ENCODE measurements around the gene DLL4. TPM values are rescaled to one million over a fixed set of nuclear protein-coding genes. Genes with fewer than 3 reads are reported as not detected.
A peak's percentile ranks its signal among the peaks of the same experiment; 100 is the strongest.

Gene DLL4
- total and polyA plus RNA-seq, 2 donors = 5.2 to 5.9 TPM

- H3K36me3 ChIP-seq (ENCODE audit: control insufficient read depth in 2 of 2, insufficient read depth in 2 of 2, low read length in 1 of 2) = no peaks in the 10 kb centered on the region
- H3K27me3 ChIP-seq (ENCODE audit: control insufficient read depth in 2 of 2, insufficient read depth in 1 of 2, low read length in 1 of 2) = peaks cover 55 to 66% of the 10 kb centered on the region in 2 donors
- DNase-seq (ENCODE audit: low read depth in 6 of 9, low spot score in 9 of 9) = peak in 2 of 9 donors; percentile 63 to 64
- no peak overlapping the region for H3K27ac ChIP-seq (ENCODE audit: low read depth in 1 of 2, low read length in 1 of 2)
- H3K4me3 ChIP-seq (ENCODE audit: low read length in 2 of 2) = peak overlapping the region; percentile 11 to 27
- H3K4me1 ChIP-seq (ENCODE audit: control insufficient read depth in 2 of 2, insufficient read depth in 2 of 2, low read length in 2 of 2) = peaks cover 51 to 81% of the 10 kb centered on the region in 2 donors
- WGBS = 3% methylated on average over 46 of the region's 46 CpGs
- peaks cover 0 to 14% of the 10 kb centered on the region in 2 donors for H3K9me3 ChIP-seq (ENCODE audit: control insufficient read depth in 2 of 2, insufficient read depth in 1 of 2, low read length in 1 of 2)
Observed at GRCh38 chr15:40930430-40931299, 1.5 kb downstream of the DLL4 start.

- peaks cover 0 to 13% of the 10 kb centered on the region in 2 donors for H3K9me3 ChIP-seq (ENCODE audit: control insufficient read depth in 2 of 2, insufficient read depth in 1 of 2, low read length in 1 of 2)
- no peak overlapping the region for H3K27ac ChIP-seq (ENCODE audit: low read depth in 1 of 2, low read length in 1 of 2)
- 95% methylated on average over 16 of the region's 16 CpGs for WGBS
- peaks cover 47 to 57% of the 10 kb centered on the region in 2 donors for H3K27me3 ChIP-seq (ENCODE audit: control insufficient read depth in 2 of 2, insufficient read depth in 1 of 2, low read length in 1 of 2)
- peak overlapping the region in 1 of 2 donors; percentile 11 for H3K4me3 ChIP-seq (ENCODE audit: low read length in 2 of 2)
- H3K4me1 ChIP-seq (ENCODE audit: control insufficient read depth in 2 of 2, insufficient read depth in 2 of 2, low read length in 2 of 2) = peaks cover 47 to 73% of the 10 kb centered on the region in 2 donors
- H3K36me3 ChIP-seq (ENCODE audit: control insufficient read depth in 2 of 2, insufficient read depth in 2 of 2, low read length in 1 of 2) = no peaks in the 10 kb centered on the region
- DNase-seq (ENCODE audit: low read depth in 6 of 9, low spot score in 9 of 9) = no peak
Observed at GRCh38 chr15:40931300-40932142, 2.4 kb downstream of the DLL4 start.

GRCh38 chr15:40932156-40932555 is 3.0 kb downstream of the DLL4 start:
- H3K27ac ChIP-seq (ENCODE audit: low read depth in 1 of 2, low read length in 1 of 2) = no peak overlapping the region
- H3K9me3 ChIP-seq (ENCODE audit: control insufficient read depth in 2 of 2, insufficient read depth in 1 of 2, low read length in 1 of 2) = peaks cover 0 to 9% of the 10 kb centered on the region in 2 donors
- H3K27me3 ChIP-seq (ENCODE audit: control insufficient read depth in 2 of 2, insufficient read depth in 1 of 2, low read length in 1 of 2) = peaks cover 42 to 51% of the 10 kb centered on the region in 2 donors
- H3K4me3 ChIP-seq (ENCODE audit: low read length in 2 of 2) = peak overlapping the region in 1 of 2 donors; percentile 3
- DNase-seq (ENCODE audit: low read depth in 6 of 9, low spot score in 9 of 9) = peak in 2 of 9 donors; percentile 63 to 78
- H3K36me3 ChIP-seq (ENCODE audit: control insufficient read depth in 2 of 2, insufficient read depth in 2 of 2, low read length in 1 of 2) = no peaks in the 10 kb centered on the region
- 27% methylated on average over 8 of the region's 8 CpGs for WGBS
- peaks cover 45 to 68% of the 10 kb centered on the region in 2 donors for H3K4me1 ChIP-seq (ENCODE audit: control insufficient read depth in 2 of 2, insufficient read depth in 2 of 2, low read length in 2 of 2)

- no peak overlapping the region for H3K27ac ChIP-seq (ENCODE audit: low read depth in 1 of 2, low read length in 1 of 2)
- H3K27me3 ChIP-seq (ENCODE audit: control insufficient read depth in 2 of 2, insufficient read depth in 1 of 2, low read length in 1 of 2) = peaks cover 37 to 44% of the 10 kb centered on the region in 2 donors
- no peak for DNase-seq (ENCODE audit: low read depth in 6 of 9, low spot score in 9 of 9)
- H3K4me3 ChIP-seq (ENCODE audit: low read length in 2 of 2) = peak overlapping the region in 1 of 2 donors; percentile 3
- peaks cover 0 to 8% of the 10 kb centered on the region in 2 donors for H3K9me3 ChIP-seq (ENCODE audit: control insufficient read depth in 2 of 2, insufficient read depth in 1 of 2, low read length in 1 of 2)
- 54% methylated on average over 11 of the region's 11 CpGs for WGBS
- H3K36me3 ChIP-seq (ENCODE audit: control insufficient read depth in 2 of 2, insufficient read depth in 2 of 2, low read length in 1 of 2) = no peaks in the 10 kb centered on the region
- peaks cover 39 to 61% of the 10 kb centered on the region in 2 donors for H3K4me1 ChIP-seq (ENCODE audit: control insufficient read depth in 2 of 2, insufficient read depth in 2 of 2, low read length in 2 of 2)
Observed at GRCh38 chr15:40932649-40933516, 3.7 kb downstream of the DLL4 start.

GRCh38 chr15:40933517-40933902 is 4.4 kb downstream of the DLL4 start:
- Histone ChIP-seq H3K9me3 (ENCODE audit: control insufficient read depth in 2 of 2, insufficient read depth in 1 of 2, low read length in 1 of 2) (peaks cover 0 to 4% of the 10 kb centered on the region in 2 donors), H3K4me1 (ENCODE audit: control insufficient read depth in 2 of 2, insufficient read depth in 2 of 2, low read length in 2 of 2) (peaks cover 35 to 59% of the 10 kb centered on the region in 2 donors), H3K27ac (ENCODE audit: low read depth in 1 of 2, low read length in 1 of 2) (no peak overlapping the region), H3K4me3 (ENCODE audit: low read length in 2 of 2) (no peak overlapping the region), H3K36me3 (ENCODE audit: control insufficient read depth in 2 of 2, insufficient read depth in 2 of 2, low read length in 1 of 2) (no peaks in the 10 kb centered on the region), H3K27me3 (ENCODE audit: control insufficient read depth in 2 of 2, insufficient read depth in 1 of 2, low read length in 1 of 2) (peaks cover 32 to 38% of the 10 kb centered on the region in 2 donors)
- DNase-seq (ENCODE audit: low read depth in 6 of 9, low spot score in 9 of 9) = no peak
- WGBS = 66% methylated on average over 3 of the region's 3 CpGs

- peaks cover 27 to 51% of the 10 kb centered on the region in 2 donors for H3K4me1 ChIP-seq (ENCODE audit: control insufficient read depth in 2 of 2, insufficient read depth in 2 of 2, low read length in 2 of 2)
- WGBS = 94% methylated on average over 6 of the region's 6 CpGs
Observed at GRCh38 chr15:40934457-40934856, 5.3 kb downstream of the DLL4 start.

GRCh38 chr15:40936234-40936708 is 7.1 kb downstream of the DLL4 start:
- peaks cover 19 to 51% of the 10 kb centered on the region in 2 donors for H3K4me1 ChIP-seq (ENCODE audit: control insufficient read depth in 2 of 2, insufficient read depth in 2 of 2, low read length in 2 of 2)

More at GRCh38 chr15:40934457-40934856, 5.3 kb downstream of the DLL4 start:
- Histone ChIP-seq H3K27ac (ENCODE audit: low read depth in 1 of 2, low read length in 1 of 2) (no peak overlapping the region), H3K27me3 (ENCODE audit: control insufficient read depth in 2 of 2, insufficient read depth in 1 of 2, low read length in 1 of 2) (peaks cover 23 to 28% of the 10 kb centered on the region in 2 donors), H3K9me3 (ENCODE audit: control insufficient read depth in 2 of 2, insufficient read depth in 1 of 2, low read length in 1 of 2) (peaks cover 0 to 4% of the 10 kb centered on the region in 2 donors), H3K36me3 (ENCODE audit: control insufficient read depth in 2 of 2, insufficient read depth in 2 of 2, low read length in 1 of 2) (no peaks in the 10 kb centered on the region), H3K4me3 (ENCODE audit: low read length in 2 of 2) (no peak overlapping the region)
- no peak for DNase-seq (ENCODE audit: low read depth in 6 of 9, low spot score in 9 of 9)

More at GRCh38 chr15:40936234-40936708, 7.1 kb downstream of the DLL4 start:
- Histone ChIP-seq H3K27ac (ENCODE audit: low read depth in 1 of 2, low read length in 1 of 2) (no peak overlapping the region), H3K27me3 (ENCODE audit: control insufficient read depth in 2 of 2, insufficient read depth in 1 of 2, low read length in 1 of 2) (peaks cover 5 to 19% of the 10 kb centered on the region in 2 donors), H3K36me3 (ENCODE audit: control insufficient read depth in 2 of 2, insufficient read depth in 2 of 2, low read length in 1 of 2) (no peaks in the 10 kb centered on the region), H3K4me3 (ENCODE audit: low read length in 2 of 2) (no peak overlapping the region), H3K9me3 (ENCODE audit: control insufficient read depth in 2 of 2, insufficient read depth in 1 of 2, low read length in 1 of 2) (peaks cover 0 to 4% of the 10 kb centered on the region in 2 donors)
- DNase-seq (ENCODE audit: low read depth in 6 of 9, low spot score in 9 of 9) = no peak
- 96% methylated on average over 31 of the region's 31 CpGs for WGBS

All from thymus (tissue), 11 donors.